ENCODE measurements around the gene FAM162A.

Gene FAM162A

GRCh38 chr3:122366379-122366749 is 17.6 kb upstream of the FAM162A start:
- Mint-ChIP-seq H3K4me3 (no peak overlapping the region), H3K27me3 (ENCODE audit: low read depth) (no peaks in the 10 kb centered on the region), H3K4me1 (no peaks in the 10 kb centered on the region), H3K27ac (no peak overlapping the region), H3K9me3 (no peaks in the 10 kb centered on the region), H3K36me3 (ENCODE audit: low read depth) (peaks cover 46% of the 10 kb centered on the region)
- no peak for TF ChIP-seq CTCF (IDR thresholded peaks at IDR 0.05; ENCODE audit: unreplicated experiment in 3 of 3)

GRCh38 chr3:122374034-122374433 is 9.9 kb upstream of the FAM162A start:
- peaks cover 9% of the 10 kb centered on the region for H3K36me3 Mint-ChIP-seq (ENCODE audit: low read depth)
- TF ChIP-seq CTCF (IDR thresholded peaks at IDR 0.05; ENCODE audit: unreplicated experiment in 3 of 3): no peak
- no peaks in the 10 kb centered on the region for H3K9me3 Mint-ChIP-seq

GRCh38 chr3:122377975-122378374 is 6.0 kb upstream of the FAM162A start:
- peaks cover 14% of the 10 kb centered on the region for H3K4me1 Mint-ChIP-seq
- no peaks in the 10 kb centered on the region for H3K9me3 Mint-ChIP-seq
- H3K27ac Mint-ChIP-seq: no peak overlapping the region
- H3K4me3 Mint-ChIP-seq: no peak overlapping the region
- no peaks in the 10 kb centered on the region for H3K27me3 Mint-ChIP-seq (ENCODE audit: low read depth)
- no peak for TF ChIP-seq CTCF (IDR thresholded peaks at IDR 0.05; ENCODE audit: unreplicated experiment in 3 of 3)
- no peaks in the 10 kb centered on the region for H3K36me3 Mint-ChIP-seq (ENCODE audit: low read depth)

More at GRCh38 chr3:122374034-122374433, 9.9 kb upstream of the FAM162A start:
- no peaks in the 10 kb centered on the region for H3K4me1 Mint-ChIP-seq
- H3K27ac Mint-ChIP-seq: no peak overlapping the region
- H3K4me3 Mint-ChIP-seq: no peak overlapping the region
- H3K27me3 Mint-ChIP-seq (ENCODE audit: low read depth): no peaks in the 10 kb centered on the region

GRCh38 chr3:122382888-122383666 is 905 bp upstream of the FAM162A start, which contains the start of gene MIX23:
TSS of gene MIX23 (minus strand) at chr3:122383231. CDS start at chr3:122383224, 7 bp downstream.
- H3K9me3 Mint-ChIP-seq: no peaks in the 10 kb centered on the region
- TF ChIP-seq CTCF (IDR thresholded peaks at IDR 0.05; ENCODE audit: unreplicated experiment in 3 of 3): no peak
- H3K27ac Mint-ChIP-seq: peak within 1 kb of the TSS; percentile 88 to 95 (median 90)
- H3K4me1 Mint-ChIP-seq: peaks cover 26% of the 10 kb centered on the region
- H3K4me3 Mint-ChIP-seq: peak within 1 kb of the TSS; percentile 94 to 96 (median 95)
- H3K27me3 Mint-ChIP-seq (ENCODE audit: low read depth): no peaks in the 10 kb centered on the region
- no peaks in the 10 kb centered on the region for H3K36me3 Mint-ChIP-seq (ENCODE audit: low read depth)

GRCh38 chr3:122387709-122388108 is 3.7 kb downstream of the FAM162A start:
- peaks cover 15% of the 10 kb centered on the region for H3K4me1 Mint-ChIP-seq
- no peak overlapping the region for H3K4me3 Mint-ChIP-seq
- no peaks in the 10 kb centered on the region for H3K27me3 Mint-ChIP-seq (ENCODE audit: low read depth)
- no peaks in the 10 kb centered on the region for H3K9me3 Mint-ChIP-seq
- H3K27ac Mint-ChIP-seq: no peak overlapping the region
- no peak for TF ChIP-seq CTCF (IDR thresholded peaks at IDR 0.05; ENCODE audit: unreplicated experiment in 3 of 3)
- H3K36me3 Mint-ChIP-seq (ENCODE audit: low read depth): no peaks in the 10 kb centered on the region

GRCh38 chr3:122389197-122389596 is 5.2 kb downstream of the FAM162A start:
- H3K27me3 Mint-ChIP-seq (ENCODE audit: low read depth): no peaks in the 10 kb centered on the region
- TF ChIP-seq CTCF (IDR thresholded peaks at IDR 0.05; ENCODE audit: unreplicated experiment in 3 of 3): no peak
- peaks cover 4% of the 10 kb centered on the region for H3K4me1 Mint-ChIP-seq
- H3K27ac Mint-ChIP-seq: no peak overlapping the region
- H3K9me3 Mint-ChIP-seq: no peaks in the 10 kb centered on the region
- no peak overlapping the region for H3K4me3 Mint-ChIP-seq
- H3K36me3 Mint-ChIP-seq (ENCODE audit: low read depth): no peaks in the 10 kb centered on the region

All from nephron (organoid).